NCI-H226 (cell line): Measurements from ENCODE around the gene CDC42BPG.

Source experiments
- DNase-seq: peaks from one replicate; pipeline ENCODE4 v3.0.0-alpha.2; 2015

Gene CDC42BPG

GRCh38 chr11:64784813-64785581, 59.5 kb downstream of the CDC42BPG start:
- DNase-seq, result no peak

GRCh38 chr11:64778473-64779298, 65.8 kb downstream of the CDC42BPG start, which contains the start of gene SF1:
Gene SF1 (minus strand): TSS chr11:64778542. CDS start chr11:64778392, 150 bp downstream.
- DNase-seq, result peak; percentile 100

- no peak for DNase-seq
Measured at GRCh38 chr11:64778223-64778472, 66.3 kb downstream of the CDC42BPG start.

GRCh38 chr11:64777449-64778222, 66.8 kb downstream of the CDC42BPG start:
- peak; percentile 65 for DNase-seq

- DNase-seq, result no peak
Measured at GRCh38 chr11:64776875-64777274, 67.6 kb downstream of the CDC42BPG start.

DNA sequence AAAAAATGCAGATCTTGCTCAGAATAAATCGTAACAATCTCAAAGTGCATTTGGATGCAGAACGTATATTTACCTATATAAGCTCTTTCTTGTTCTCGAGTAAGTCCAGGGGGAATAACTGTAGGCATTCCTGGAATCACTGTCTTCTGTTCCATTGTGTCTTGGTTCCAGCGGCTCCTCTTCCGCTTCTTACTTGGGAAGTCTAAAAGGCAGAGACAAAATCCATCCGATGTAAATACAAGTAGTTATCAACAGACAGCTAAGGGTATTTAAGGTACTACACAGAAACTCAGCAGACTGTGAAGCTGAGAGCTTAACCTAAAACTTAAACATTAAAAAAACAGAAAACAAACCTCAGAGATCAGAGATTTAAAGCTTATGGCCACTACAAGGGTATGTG, 68.0 kb downstream of the CDC42BPG start:
- DNase-seq, result no peak

GRCh38 chr11:64774144-64774543, 70.3 kb downstream of the CDC42BPG start:
- no peak for DNase-seq
